KBM-7 (cell line): ENCODE data around the gene TOX2.

Source experiments
- DNase-seq: peaks from one replicate; pipeline ENCODE4 v3.0.0-alpha.2; 2015
- in situ Hi-C: fragments of 300-500 bp; cut with MboI; formaldehyde crosslinking; loops from 2 replicates; pipeline ENCODE4 v1.14.3; 2020; ENCODE audit warnings: low sequenced_read_pairs, low pct_unique_long_range_greater_than_20kb, mixed read lengths

The TOX2 gene

GRCh38 chr20:43914311-43915210 lies at the start of gene TOX2:
Gene TOX2 (plus strand): TSS chr20:43914852. CDS start chr20:43914892, 40 bp downstream.
- in situ Hi-C loops, result no loop called here
- DNase-seq, result no peak

GRCh38 chr20:43868091-43868490 lies 46.6 kb upstream of the TOX2 start:
- in situ Hi-C loops, result no loop called here
- no peak for DNase-seq

- DNase-seq, result no peak
- in situ Hi-C loops, result no loop called here
Observed at GRCh38 chr20:43870484-43870883, 44.2 kb upstream of the TOX2 start.

GRCh38 chr20:43878776-43879175 lies 35.9 kb upstream of the TOX2 start:
- DNase-seq, result no peak
- in situ Hi-C loops, result no loop called here

GRCh38 chr20:43893930-43894329 lies 20.7 kb upstream of the TOX2 start:
- in situ Hi-C loops, result no loop called here
- DNase-seq, result no peak

- in situ Hi-C loops, result no loop called here
- no peak for DNase-seq
Observed at GRCh38 chr20:43894491-43894890, 20.2 kb upstream of the TOX2 start.

GRCh38 chr20:43895235-43895634 lies 19.4 kb upstream of the TOX2 start:
- in situ Hi-C loops, result no loop called here
- DNase-seq, result no peak

- in situ Hi-C loops, result no loop called here
- DNase-seq, result no peak
Observed at GRCh38 chr20:43899274-43900120, 15.2 kb upstream of the TOX2 start.

- DNase-seq, result no peak
- in situ Hi-C loops, result no loop called here
Observed at GRCh38 chr20:43900121-43900466, 14.6 kb upstream of the TOX2 start.

- in situ Hi-C loops, result no loop called here
- DNase-seq, result no peak
Observed at GRCh38 chr20:43900496-43900895, 14.2 kb upstream of the TOX2 start.

- in situ Hi-C loops, result no loop called here
- no peak for DNase-seq
Observed at GRCh38 chr20:43901296-43901695, 13.4 kb upstream of the TOX2 start.

- in situ Hi-C loops, result no loop called here
- no peak for DNase-seq
Observed at GRCh38 chr20:43903953-43904826, 10.5 kb upstream of the TOX2 start.

GRCh38 chr20:43904827-43905177 lies 9.8 kb upstream of the TOX2 start:
- in situ Hi-C loops, result no loop called here
- DNase-seq, result no peak

- in situ Hi-C loops, result no loop called here
- DNase-seq, result no peak
Observed at GRCh38 chr20:43906505-43907034, 8.1 kb upstream of the TOX2 start.

- DNase-seq, result no peak
- in situ Hi-C loops, result no loop called here
Observed at GRCh38 chr20:43909211-43909610, 5.4 kb upstream of the TOX2 start.

GRCh38 chr20:43909720-43910119 lies 4.9 kb upstream of the TOX2 start:
- in situ Hi-C loops, result no loop called here
- peak; percentile 51 for DNase-seq

GRCh38 chr20:43910564-43910963 lies 4.1 kb upstream of the TOX2 start:
- in situ Hi-C loops, result no loop called here
- no peak for DNase-seq

GRCh38 chr20:43911066-43911465 lies 3.6 kb upstream of the TOX2 start:
- DNase-seq, result no peak
- in situ Hi-C loops, result no loop called here

GRCh38 chr20:43913291-43914025 lies 1.2 kb upstream of the TOX2 start:
- in situ Hi-C loops, result no loop called here

More at GRCh38 chr20:43913291-43914025, 1.2 kb upstream of the TOX2 start:
- no peak for DNase-seq
